ENCODE measurements around the gene FAM241A. TPM values are rescaled to one million over a fixed set of nuclear protein-coding genes. Genes with fewer than 3 reads are reported as not detected.
A peak's percentile ranks its signal among the peaks of the same experiment; 100 is the strongest.

Gene FAM241A
- total RNA-seq, 2 donors from 2014 or later: 4.3 to 16.0 TPM

DNA sequence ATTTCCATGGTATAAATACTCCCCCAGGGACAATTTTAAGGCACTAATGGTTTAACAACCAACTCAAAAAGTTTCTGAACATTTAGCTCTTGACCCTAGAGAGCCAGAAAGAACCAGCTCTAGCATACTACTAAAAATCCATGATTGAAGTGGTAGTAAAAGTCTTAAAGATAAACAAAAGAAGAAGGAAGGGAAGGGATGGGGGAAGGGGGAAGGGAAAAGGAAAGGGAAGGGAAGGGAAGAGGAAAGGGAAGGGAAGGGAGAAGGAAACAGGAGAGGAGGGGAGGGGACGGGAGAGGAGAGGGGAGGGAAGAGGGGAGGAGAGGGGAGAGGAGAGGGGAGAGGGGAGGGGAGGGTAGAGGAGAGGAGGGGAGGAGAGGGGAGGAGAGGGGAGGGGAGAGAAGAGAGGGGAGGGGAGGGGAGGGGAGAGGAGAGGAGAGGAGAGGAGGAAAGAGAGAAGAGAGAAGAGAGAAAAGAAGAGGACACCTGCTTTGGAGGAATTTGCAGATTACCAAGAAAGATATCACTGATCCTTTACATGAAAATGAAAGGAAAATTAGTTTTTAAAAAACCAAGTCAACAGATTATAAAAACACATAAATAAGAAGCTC lies 26.4 kb upstream of the FAM241A start:
- DNase-seq (ENCODE audit: low spot score): no peak
- peaks cover 20 to 23% of the 10 kb centered on the region in 2 donors for H3K4me1 Mint-ChIP-seq (ENCODE audit: low read depth in 2 of 2)
- H3K27ac Mint-ChIP-seq: peak overlapping the region; percentile 92 to 99
- H3K4me3 Mint-ChIP-seq: peak overlapping the region; percentile 73
- peaks cover 6% of the 10 kb centered on the region for H3K36me3 Mint-ChIP-seq
- peaks cover 0 to 9% of the 10 kb centered on the region in 2 donors for H3K27me3 Mint-ChIP-seq
- no peak for ATAC-seq
- peaks cover 6% of the 10 kb centered on the region for H3K9me3 Mint-ChIP-seq

DNA sequence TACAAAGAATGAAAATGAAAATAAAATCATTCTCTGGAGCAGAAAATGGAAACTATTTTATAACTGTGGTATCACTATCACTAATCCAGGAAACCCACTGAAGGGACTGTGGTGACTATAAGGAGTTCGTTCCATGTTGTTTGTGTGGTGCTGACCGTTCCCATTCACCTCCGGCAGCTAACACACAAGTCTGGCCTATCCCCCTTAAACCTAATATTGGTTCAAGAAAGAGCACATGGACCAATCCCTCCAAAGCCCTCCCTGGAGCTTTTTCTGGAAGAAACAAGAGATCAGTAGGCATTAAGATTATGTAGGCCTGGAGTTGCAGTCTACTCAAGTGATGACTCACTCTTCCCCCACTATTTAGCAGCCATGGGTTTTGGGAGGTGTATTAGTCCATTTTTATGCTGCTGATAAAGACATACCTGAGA lies 25.9 kb upstream of the FAM241A start:
- Mint-ChIP-seq H3K27ac (peak overlapping the region; percentile 92 to 99), H3K4me3 (peak overlapping the region; percentile 73), H3K4me1 (ENCODE audit: low read depth in 2 of 2) (peaks cover 20 to 23% of the 10 kb centered on the region in 2 donors), H3K9me3 (peaks cover 6% of the 10 kb centered on the region), H3K27me3 (peaks cover 2 to 9% of the 10 kb centered on the region in 2 donors), H3K36me3 (peaks cover 6% of the 10 kb centered on the region)
- no peak for DNase-seq (ENCODE audit: low spot score)
- peak; percentile 94 to 95 for ATAC-seq

DNA sequence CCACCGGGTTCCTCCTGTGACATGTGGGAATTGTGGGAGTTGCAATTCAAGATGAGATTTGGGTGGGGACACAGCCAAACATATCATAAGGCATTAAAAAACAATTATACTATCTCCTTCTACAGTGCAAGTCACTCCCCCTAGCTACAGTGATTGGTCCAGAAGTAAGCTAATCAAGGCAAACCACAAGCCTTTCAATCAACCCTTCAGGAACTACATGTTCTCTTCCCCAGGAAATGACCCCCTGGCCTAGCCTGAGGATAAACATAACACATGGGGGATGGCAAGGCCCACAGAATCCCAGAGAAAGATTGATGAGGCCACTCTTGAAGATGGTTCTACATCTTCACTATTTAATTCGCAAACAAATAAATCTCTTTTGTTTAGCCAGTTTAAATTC lies 25.2 kb upstream of the FAM241A start:
- Mint-ChIP-seq H3K4me1 (ENCODE audit: low read depth in 2 of 2) (peaks cover 20 to 23% of the 10 kb centered on the region in 2 donors), H3K4me3 (peak overlapping the region; percentile 73), H3K27me3 (peaks cover 8 to 9% of the 10 kb centered on the region in 2 donors), H3K27ac (peak overlapping the region; percentile 92 to 99), H3K36me3 (peaks cover 6% of the 10 kb centered on the region), H3K9me3 (peaks cover 6% of the 10 kb centered on the region)
- DNase-seq (ENCODE audit: low spot score) (no peak), ATAC-seq (no peak)

DNA sequence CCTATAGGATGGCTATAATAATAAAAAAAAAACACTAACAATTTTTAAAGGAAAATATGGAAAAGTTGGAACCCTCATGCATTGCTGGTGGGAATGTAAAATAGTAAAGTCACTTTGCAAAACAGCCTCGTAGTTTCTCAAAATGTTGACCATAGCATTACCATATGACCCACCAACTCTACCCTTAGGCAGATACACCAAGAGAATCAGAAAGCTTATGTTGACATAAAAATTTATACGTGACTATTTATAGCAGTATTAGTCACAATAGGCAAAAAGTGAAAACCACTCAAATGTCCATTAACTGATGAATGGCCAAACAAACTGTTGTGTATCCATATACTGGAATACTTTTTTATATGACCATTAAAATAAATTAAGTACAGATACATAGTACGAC lies 19.8 kb upstream of the FAM241A start:
- ATAC-seq: no peak
- DNase-seq (ENCODE audit: low spot score): no peak
- Mint-ChIP-seq H3K27me3 (peaks cover 15 to 33% of the 10 kb centered on the region in 2 donors), H3K27ac (no peak overlapping the region), H3K4me1 (ENCODE audit: low read depth in 2 of 2) (peaks cover 6 to 11% of the 10 kb centered on the region in 2 donors), H3K36me3 (no peaks in the 10 kb centered on the region), H3K4me3 (no peak overlapping the region), H3K9me3 (no peaks in the 10 kb centered on the region)

DNA sequence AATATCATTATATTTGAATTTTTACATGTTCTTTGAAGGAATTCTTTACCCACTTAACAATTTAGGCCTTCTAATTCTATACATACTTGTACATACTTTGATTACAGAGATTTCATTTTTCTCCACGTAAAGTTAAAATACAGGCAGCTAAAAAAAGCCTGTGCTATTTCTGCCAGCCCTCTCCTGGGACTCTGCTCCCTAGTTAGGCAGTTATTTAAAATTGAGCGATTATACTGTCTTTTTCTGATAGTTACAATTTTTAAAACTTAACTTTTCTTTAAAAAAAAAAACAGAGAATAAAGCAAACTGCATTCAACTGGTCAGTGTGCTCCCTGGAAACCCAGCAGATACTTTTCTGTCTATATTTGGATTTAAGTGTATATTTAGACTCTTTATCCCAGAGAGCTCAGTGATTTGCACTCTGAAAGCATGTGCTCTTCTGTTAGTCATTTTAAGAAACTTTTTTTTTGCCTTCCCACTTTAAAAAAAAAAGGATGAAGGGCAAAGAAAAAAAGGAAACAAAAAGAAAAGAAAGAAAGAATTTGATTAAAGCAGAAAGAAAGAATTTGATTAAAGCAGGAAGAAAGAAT lies 18.1 kb upstream of the FAM241A start:
- Mint-ChIP-seq H3K4me1 (ENCODE audit: low read depth in 2 of 2) (peaks cover 0 to 8% of the 10 kb centered on the region in 2 donors), H3K27ac (no peak overlapping the region), H3K9me3 (no peaks in the 10 kb centered on the region), H3K4me3 (no peak overlapping the region), H3K36me3 (no peaks in the 10 kb centered on the region), H3K27me3 (peaks cover 20 to 33% of the 10 kb centered on the region in 2 donors)
- no peak for DNase-seq (ENCODE audit: low spot score)
- ATAC-seq: no peak

- peak overlapping the region; percentile 6 for H3K4me3 Mint-ChIP-seq
- no peaks in the 10 kb centered on the region for H3K36me3 Mint-ChIP-seq
- DNase-seq (ENCODE audit: low spot score) (no peak), ATAC-seq (peak in 1 of 2 donors; percentile 96)
- no peak overlapping the region for H3K27ac Mint-ChIP-seq
- H3K4me1 Mint-ChIP-seq (ENCODE audit: low read depth in 2 of 2): peaks cover 0 to 8% of the 10 kb centered on the region in 2 donors
- H3K27me3 Mint-ChIP-seq: peaks cover 23 to 37% of the 10 kb centered on the region in 2 donors
- no peaks in the 10 kb centered on the region for H3K9me3 Mint-ChIP-seq
These were observed 17.5 kb upstream of the FAM241A start for GRCh38 chr4:112127803-112128202.

DNA sequence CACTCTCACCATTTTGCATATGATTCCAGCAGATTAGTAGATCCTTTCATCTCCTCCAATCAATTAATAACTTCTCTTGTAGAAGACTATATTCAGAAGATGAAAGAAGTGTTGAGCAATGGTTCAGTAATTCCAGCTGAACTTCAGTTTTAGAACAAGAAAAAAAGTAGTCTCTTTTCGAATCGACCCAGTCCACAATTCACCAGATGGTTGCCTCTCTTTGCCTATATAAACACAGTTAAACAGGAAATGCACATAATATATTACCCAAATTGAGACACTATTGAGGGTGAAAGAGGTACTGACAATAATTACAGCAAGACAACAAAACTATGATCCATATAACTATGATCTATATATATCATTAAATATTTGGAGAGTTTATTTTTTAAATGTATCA lies 16.8 kb upstream of the FAM241A start:
- H3K9me3 Mint-ChIP-seq: no peaks in the 10 kb centered on the region
- no peaks in the 10 kb centered on the region for H3K36me3 Mint-ChIP-seq
- no peak overlapping the region for H3K27ac Mint-ChIP-seq
- no peak for ATAC-seq
- peaks cover 0 to 8% of the 10 kb centered on the region in 2 donors for H3K4me1 Mint-ChIP-seq (ENCODE audit: low read depth in 2 of 2)
- H3K4me3 Mint-ChIP-seq: no peak overlapping the region
- DNase-seq (ENCODE audit: low spot score): no peak
- H3K27me3 Mint-ChIP-seq: peaks cover 21 to 42% of the 10 kb centered on the region in 2 donors

GRCh38 chr4:112130906-112131305 lies 14.3 kb upstream of the FAM241A start:
- no peak for DNase-seq (ENCODE audit: low spot score)
- ATAC-seq: no peak
- Mint-ChIP-seq H3K4me1 (ENCODE audit: low read depth in 2 of 2) (peaks cover 0 to 8% of the 10 kb centered on the region in 2 donors), H3K9me3 (no peaks in the 10 kb centered on the region), H3K4me3 (no peak overlapping the region), H3K27ac (no peak overlapping the region), H3K27me3 (peaks cover 20 to 26% of the 10 kb centered on the region in 2 donors), H3K36me3 (no peaks in the 10 kb centered on the region)

- no peak overlapping the region for H3K27ac Mint-ChIP-seq
- peaks cover 16 to 20% of the 10 kb centered on the region in 2 donors for H3K27me3 Mint-ChIP-seq
- ATAC-seq (no peak), DNase-seq (ENCODE audit: low spot score) (no peak)
- H3K4me3 Mint-ChIP-seq: no peak overlapping the region
- no peaks in the 10 kb centered on the region for H3K4me1 Mint-ChIP-seq (ENCODE audit: low read depth in 2 of 2)
- H3K36me3 Mint-ChIP-seq: no peaks in the 10 kb centered on the region
- H3K9me3 Mint-ChIP-seq: no peaks in the 10 kb centered on the region
These were observed 8.7 kb upstream of the FAM241A start for GRCh38 chr4:112136551-112136950.

DNA sequence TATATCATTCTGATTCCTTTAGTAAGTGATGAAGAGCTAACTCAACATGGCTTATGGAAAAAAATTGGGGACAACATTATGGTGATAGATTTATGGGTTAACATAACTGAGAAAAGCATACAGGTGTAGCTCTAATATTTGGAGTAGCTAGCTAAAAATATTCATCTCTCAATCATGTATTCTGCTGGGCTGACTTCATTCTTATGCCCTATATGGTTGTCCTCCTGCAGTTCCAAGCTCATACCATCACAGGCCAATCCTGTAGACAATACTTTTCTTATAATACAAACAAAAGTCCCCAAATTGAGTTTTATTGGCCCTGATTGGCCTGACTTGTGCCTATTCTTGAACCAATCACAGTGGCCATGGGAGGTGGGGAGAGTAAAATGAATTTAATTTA lies 6.7 kb upstream of the FAM241A start:
- DNase-seq (ENCODE audit: low spot score) (no peak), ATAC-seq (no peak)
- H3K9me3 Mint-ChIP-seq: no peaks in the 10 kb centered on the region
- H3K4me3 Mint-ChIP-seq: no peak overlapping the region
- H3K4me1 Mint-ChIP-seq (ENCODE audit: low read depth in 2 of 2): peaks cover 0 to 1% of the 10 kb centered on the region in 2 donors
- peaks cover 7 to 11% of the 10 kb centered on the region in 2 donors for H3K27me3 Mint-ChIP-seq
- no peak overlapping the region for H3K27ac Mint-ChIP-seq
- H3K36me3 Mint-ChIP-seq: no peaks in the 10 kb centered on the region

- peaks cover 6 to 7% of the 10 kb centered on the region in 2 donors for H3K27me3 Mint-ChIP-seq
- H3K36me3 Mint-ChIP-seq: no peaks in the 10 kb centered on the region
- no peak for ATAC-seq
- no peak overlapping the region for H3K27ac Mint-ChIP-seq
- no peak for DNase-seq (ENCODE audit: low spot score)
- H3K9me3 Mint-ChIP-seq: no peaks in the 10 kb centered on the region
- H3K4me1 Mint-ChIP-seq (ENCODE audit: low read depth in 2 of 2): peaks cover 12 to 19% of the 10 kb centered on the region in 2 donors
- no peak overlapping the region for H3K4me3 Mint-ChIP-seq
These were observed 4.7 kb upstream of the FAM241A start for GRCh38 chr4:112140536-112140935.

GRCh38 chr4:112141366-112142138 lies 3.7 kb upstream of the FAM241A start:
- Mint-ChIP-seq H3K36me3 (no peaks in the 10 kb centered on the region), H3K27me3 (peaks cover under 1% of the 10 kb centered on the region in 2 donors), H3K4me3 (no peak overlapping the region), H3K27ac (peak overlapping the region in 1 of 2 donors; percentile 47), H3K4me1 (ENCODE audit: low read depth in 2 of 2) (peaks cover 17 to 26% of the 10 kb centered on the region in 2 donors), H3K9me3 (no peaks in the 10 kb centered on the region)
- no peak for DNase-seq (ENCODE audit: low spot score)
- ATAC-seq: no peak

DNA sequence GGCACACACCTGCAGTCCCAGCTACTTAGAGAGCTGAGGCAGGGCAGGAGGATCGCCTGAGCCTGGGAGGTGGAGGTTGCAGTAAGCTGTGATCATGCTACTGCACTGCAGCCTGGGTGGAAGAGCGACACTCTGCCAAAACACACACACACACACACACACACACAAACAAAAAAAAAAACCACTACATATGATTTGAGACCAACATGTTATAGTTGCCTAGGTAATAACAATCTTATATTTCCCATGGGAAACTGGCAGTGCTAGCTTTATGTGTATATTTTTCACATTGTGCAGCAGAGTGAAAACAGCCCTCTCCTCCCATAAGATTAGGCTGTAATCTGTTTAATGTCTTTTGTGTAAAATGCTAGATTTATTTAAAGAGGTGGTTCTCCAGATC lies 3.1 kb upstream of the FAM241A start:
- ATAC-seq (no peak), DNase-seq (ENCODE audit: low spot score) (no peak)
- H3K27ac Mint-ChIP-seq: no peak overlapping the region
- no peaks in the 10 kb centered on the region for H3K9me3 Mint-ChIP-seq
- H3K4me1 Mint-ChIP-seq (ENCODE audit: low read depth in 2 of 2): peaks cover 22 to 32% of the 10 kb centered on the region in 2 donors
- H3K4me3 Mint-ChIP-seq: no peak overlapping the region
- no peaks in the 10 kb centered on the region for H3K27me3 Mint-ChIP-seq
- H3K36me3 Mint-ChIP-seq: no peaks in the 10 kb centered on the region

DNA sequence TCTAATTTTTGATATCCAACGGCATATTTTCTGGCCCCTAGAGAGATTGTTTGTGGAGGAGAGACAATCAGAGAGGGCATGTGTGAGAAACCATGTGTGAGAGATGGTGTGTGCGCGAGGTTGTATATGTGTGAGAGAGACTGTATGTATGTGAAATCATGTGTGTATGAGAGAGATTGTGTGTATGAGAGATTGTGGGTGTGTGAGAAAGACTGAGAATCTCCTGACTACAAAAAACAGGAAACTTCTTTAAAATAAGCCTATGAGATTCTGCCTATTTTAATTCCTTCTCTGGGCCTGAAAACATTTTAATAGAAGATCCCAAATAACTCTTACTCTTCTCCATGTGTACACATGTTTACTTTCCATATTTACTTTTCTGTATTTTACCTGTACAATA lies 1.5 kb upstream of the FAM241A start:
- no peak for ATAC-seq
- H3K27ac Mint-ChIP-seq: no peak overlapping the region
- peaks cover 33 to 35% of the 10 kb centered on the region in 2 donors for H3K4me1 Mint-ChIP-seq (ENCODE audit: low read depth in 2 of 2)
- H3K9me3 Mint-ChIP-seq: no peaks in the 10 kb centered on the region
- H3K36me3 Mint-ChIP-seq: no peaks in the 10 kb centered on the region
- H3K27me3 Mint-ChIP-seq: no peaks in the 10 kb centered on the region
- DNase-seq (ENCODE audit: low spot score): no peak
- H3K4me3 Mint-ChIP-seq: no peak overlapping the region
